ENCODE results near the gene LAS1L.
"Not testable (repeated sequence)": the region's sequence is repeated elsewhere in the genome, so short reads cannot be mapped to it uniquely, and the experiment has no call there.

The LAS1L gene

GRCh38 chrX:65534450-65535292 lies at the start of gene LAS1L:
TSS of gene LAS1L (minus strand) at chrX:65534787. CDS start at chrX:65534715, 72 bp downstream.
- peak; percentile 81 for DNase-seq (ENCODE audit: low read depth)

DNA sequence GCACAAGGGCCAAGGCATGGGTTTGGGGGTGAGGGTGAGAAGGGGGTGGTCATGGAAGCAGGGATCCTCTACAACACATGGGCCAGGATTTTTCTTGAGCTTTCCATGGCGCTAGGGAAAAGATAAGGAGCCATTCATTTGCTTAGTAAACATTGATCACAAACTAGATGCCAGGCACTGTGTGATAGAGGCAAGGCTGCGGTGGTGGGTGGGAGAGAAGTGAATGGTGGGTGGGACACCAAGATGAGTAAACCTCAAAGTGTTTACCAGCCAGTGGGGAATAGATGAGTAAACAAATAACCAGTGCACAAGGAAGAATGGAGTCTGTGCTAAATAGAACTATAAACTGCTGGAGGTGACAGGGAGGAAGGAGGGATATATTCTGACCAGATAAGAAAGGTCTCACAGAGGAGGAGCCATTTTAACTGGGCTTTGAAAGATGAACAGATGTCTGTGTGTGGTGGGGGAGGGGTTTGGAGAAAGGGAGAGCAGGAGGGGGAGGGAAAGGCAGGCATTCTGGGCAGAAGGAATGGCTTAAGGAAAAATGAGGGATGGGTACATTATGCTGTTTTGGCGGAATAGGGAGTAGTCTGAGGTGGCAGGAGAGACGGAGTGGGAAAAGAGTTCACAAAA lies 48.0 kb upstream of the LAS1L start:
- no peak for DNase-seq (ENCODE audit: low read depth)

DNA sequence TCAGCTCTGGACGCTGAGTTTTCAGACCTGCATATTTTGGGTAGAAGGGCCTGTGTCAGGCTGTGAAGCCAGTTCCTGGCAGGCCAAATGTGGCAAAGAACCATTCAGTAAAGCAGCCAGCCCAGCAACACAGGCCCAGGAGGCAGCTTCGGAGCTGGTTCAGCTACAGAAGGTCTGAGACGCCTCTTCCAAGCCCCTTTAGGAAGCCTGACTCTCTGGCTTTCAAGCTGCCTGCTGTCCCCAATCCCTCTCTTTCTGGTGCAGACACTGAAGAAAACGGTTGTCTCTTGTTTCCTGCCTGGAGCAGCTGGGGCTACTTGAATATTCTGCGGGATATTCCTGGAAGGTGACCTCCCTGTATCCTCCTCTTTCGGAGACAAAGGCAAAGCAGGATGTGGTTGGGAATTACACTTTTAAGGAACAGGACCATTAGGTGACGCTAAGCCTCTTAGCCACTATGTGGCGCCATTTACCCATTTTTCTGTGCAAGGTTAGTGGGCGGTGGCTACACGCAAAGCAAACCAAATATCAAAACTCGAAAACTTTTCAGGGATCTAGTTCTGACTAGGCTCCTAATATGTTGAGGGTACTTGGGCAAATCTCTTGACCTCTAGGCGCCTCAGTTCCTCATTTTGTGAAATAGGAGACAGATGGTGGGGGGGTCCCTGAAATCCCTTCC lies 47.2 kb upstream of the LAS1L start:
- no peak for DNase-seq (ENCODE audit: low read depth)

GRCh38 chrX:65578346-65578745 lies 43.8 kb upstream of the LAS1L start:
- no peak for DNase-seq (ENCODE audit: low read depth)

DNA sequence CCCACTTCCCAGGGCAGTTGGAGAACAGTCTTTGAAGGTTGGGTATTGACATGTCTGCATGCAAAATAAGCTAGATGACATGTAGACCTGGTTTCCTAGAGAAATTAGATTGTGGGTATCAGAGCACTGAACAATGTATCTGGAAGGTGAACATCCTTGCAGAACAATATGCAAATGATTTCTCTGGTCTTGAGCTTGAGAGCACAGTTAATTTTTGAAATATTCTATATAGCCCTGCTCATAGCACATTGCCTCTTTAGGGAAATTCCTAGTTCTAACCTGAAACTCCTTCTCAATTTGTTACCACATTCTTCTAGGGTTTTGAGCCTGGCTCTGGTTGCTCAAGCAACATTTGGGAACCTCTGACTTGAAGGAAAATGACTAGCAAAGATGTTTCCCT lies 41.6 kb upstream of the LAS1L start:
- DNase-seq (ENCODE audit: low read depth) = no peak

- no peak for DNase-seq (ENCODE audit: low read depth)
These were observed 40.4 kb upstream of the LAS1L start for GRCh38 chrX:65575022-65575421.

DNA sequence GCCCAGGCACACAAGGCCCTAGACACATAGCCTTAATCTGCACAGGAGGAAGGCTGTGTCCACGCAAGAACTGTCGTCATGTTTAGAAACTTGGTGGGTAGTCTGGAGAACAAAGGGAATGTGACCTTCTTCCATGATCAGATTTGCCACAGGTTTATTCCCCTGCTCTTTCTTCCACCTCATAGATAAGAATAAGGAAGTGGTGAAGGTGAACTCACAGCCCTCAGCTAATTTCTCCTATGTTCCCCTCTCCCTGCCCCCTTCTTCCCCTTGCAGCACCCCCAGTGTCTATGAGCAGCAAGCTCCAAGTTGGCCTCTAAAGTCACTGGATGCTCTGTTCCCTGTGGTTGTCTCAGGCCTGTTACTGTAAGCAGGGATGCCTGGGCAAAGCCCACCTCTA lies 39.8 kb upstream of the LAS1L start:
- DNase-seq (ENCODE audit: low read depth) = no peak

DNA sequence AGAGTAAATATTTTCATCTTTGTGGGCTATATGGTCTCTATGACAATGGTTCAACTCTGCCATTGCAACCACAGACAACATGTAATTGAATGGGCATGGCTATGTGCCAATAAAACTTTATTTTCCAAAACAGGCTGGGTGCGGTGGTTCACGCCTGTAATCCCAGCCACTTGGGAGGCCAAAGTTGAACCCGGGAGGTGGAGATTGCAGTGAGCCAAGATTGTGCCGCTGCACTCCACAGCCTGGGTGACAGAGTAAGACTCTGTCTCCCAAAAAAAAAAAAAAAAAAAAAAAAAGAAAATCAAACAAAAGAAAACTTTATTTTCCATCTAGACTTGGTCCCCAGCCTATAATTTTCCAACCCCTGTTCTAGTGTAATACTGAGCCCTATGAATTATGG lies 38.4 kb upstream of the LAS1L start:
- DNase-seq (ENCODE audit: low read depth) = no peak

GRCh38 chrX:65562850-65563249 lies 28.3 kb upstream of the LAS1L start:
- not testable (repeated sequence) for DNase-seq (ENCODE audit: low read depth)

- DNase-seq (ENCODE audit: low read depth) = no peak
These were observed 17.1 kb upstream of the LAS1L start for GRCh38 chrX:65551489-65552339.

GRCh38 chrX:65551086-65551485 lies 16.5 kb upstream of the LAS1L start:
- DNase-seq (ENCODE audit: low read depth) = no peak

GRCh38 chrX:65545456-65545855 lies 10.9 kb upstream of the LAS1L start:
- no peak for DNase-seq (ENCODE audit: low read depth)

- DNase-seq (ENCODE audit: low read depth) = no peak
These were observed 2.6 kb upstream of the LAS1L start for GRCh38 chrX:65537229-65537628.

GRCh38 chrX:65536291-65536690 lies 1.7 kb upstream of the LAS1L start:
- no peak for DNase-seq (ENCODE audit: low read depth)

GRCh38 chrX:65532016-65532415 lies 2.6 kb downstream of the LAS1L start:
- DNase-seq (ENCODE audit: low read depth) = no peak

DNA sequence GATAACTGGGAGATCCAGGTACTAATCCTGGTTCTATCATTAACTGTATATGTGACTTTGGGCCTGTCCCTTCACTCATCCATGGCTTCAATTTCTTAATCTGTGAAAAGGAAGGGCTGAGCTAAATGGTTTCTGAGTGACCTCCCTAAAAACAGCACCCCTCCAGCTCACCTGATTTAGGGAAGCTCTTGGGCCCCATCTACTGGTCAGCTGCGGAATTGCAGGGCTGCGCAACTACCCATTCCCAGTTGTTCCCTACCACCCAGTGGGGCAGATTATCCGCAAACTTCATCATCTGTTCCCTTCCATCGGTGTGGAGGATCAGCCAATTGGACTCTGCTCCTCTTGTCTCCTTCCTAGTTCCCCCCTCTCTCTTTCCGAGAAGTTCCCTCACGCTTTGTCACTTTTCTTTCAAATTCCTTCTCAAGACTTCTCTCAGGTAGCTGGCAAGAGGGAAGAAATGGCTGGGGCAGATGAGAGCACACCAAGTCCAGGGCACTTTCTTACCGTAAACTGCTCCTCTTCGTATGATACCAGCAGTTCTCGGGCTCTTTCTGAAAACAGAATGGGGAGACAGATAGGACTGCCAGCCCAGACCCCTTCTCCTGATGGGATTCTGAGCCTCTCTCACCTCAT lies 5.8 kb downstream of the LAS1L start:
- DNase-seq (ENCODE audit: low read depth) = no peak

DNA sequence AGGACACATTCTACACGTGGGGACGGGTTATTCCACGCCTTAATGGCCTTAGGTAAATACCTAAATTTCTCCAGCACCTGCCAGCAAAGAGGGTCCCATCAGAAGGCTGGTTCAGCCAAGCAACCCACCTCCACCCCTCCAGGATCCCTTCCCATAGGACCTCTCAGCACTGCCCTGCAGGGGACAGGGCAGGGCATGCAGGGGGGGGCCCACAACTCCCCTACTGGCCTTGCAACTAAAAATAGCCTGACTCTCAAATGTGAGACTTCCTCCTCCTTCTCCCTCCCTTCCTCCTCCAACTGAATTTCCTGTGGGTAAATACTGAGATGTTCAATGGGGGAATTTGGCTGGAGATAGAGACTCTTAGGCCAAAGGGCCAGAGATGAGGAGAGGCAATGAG lies 6.3 kb downstream of the LAS1L start:
- DNase-seq (ENCODE audit: low read depth) = no peak

- no peak for DNase-seq (ENCODE audit: low read depth)
These were observed 10.4 kb downstream of the LAS1L start for GRCh38 chrX:65524139-65524538.

DNA sequence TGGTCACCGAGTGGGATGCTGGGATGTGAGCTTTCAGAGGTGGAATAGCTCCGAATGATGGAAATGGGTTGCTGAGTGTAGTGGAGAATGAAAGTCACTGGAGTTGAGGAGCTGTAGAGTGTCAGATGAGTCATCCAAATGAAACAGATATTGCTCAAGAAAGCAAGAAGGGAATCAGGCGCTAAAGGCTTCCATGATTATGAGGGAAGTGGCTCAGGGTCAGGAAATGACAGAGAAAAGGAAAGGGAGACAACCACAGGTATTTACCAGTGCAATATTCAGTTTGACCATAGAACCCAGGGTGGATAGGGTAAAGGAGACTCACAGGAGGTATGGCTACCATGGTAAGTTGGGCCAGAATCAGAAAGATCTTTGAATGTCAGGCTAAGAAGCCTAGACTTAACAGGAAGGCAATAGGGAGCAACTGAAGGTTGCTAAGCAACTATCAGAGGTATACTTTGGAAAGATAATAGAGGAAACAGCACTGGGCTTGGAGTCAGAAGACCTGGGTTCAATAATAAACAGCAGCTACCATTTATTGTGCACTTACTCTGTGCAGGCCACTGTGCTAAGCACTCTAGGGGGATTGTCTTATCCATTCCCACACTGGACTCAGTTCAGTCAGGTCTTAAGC lies 11.7 kb downstream of the LAS1L start:
- DNase-seq (ENCODE audit: low read depth) = no peak

DNA sequence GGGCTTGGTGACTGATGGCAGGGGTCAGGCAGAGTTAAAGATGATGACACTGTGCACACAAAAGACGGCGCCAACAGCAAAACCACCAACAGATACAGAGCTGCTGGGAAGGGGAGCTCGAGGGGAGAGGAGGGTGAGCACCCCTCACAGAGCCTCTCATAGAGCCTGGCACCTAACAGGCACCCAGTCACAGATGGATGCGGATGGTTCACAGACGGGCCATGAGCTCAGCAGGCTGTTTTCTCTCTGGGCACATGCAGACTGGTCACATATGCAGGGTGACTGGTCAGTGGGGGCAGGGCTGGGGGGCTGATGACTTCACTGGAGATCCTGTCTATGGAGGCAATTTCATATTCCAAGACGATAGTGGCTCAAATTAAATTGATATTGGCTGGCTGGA lies 15.1 kb downstream of the LAS1L start:
- DNase-seq (ENCODE audit: low read depth) = not testable (repeated sequence)

- DNase-seq (ENCODE audit: low read depth) = not testable (repeated sequence)
These were observed 15.6 kb downstream of the LAS1L start for GRCh38 chrX:65518980-65519379.

Data from HS-27A (cell line).